GM23338 (cell line): ENCODE results near the gene OGDHL. TPM values are rescaled to one million over a fixed set of nuclear protein-coding genes. Genes with fewer than 3 reads are reported as not detected.

Experiments
- ATAC-seq: fragments of 200-7000 bp; cut with Tn5 transposase; 3 replicates; pipeline ENCODE4 v1.9.1; 2020
- DNase-seq: peaks from one replicate; pipeline ENCODE4 v3.0.0-alpha.2; 2015; ENCODE audit warnings: low spot score
- H2AFZ ChIP-seq: fragments of 200-600 bp; sonication (generic); 2 replicates; pipeline ENCODE4 v1.8.0; 2016; ENCODE audit warnings: antibody characterized with exemption, mild to moderate bottlenecking, moderate library complexity
- H3F3A ChIP-seq: fragments of 200-600 bp; sonication (generic); replicated peaks from 2 replicates; pipeline ENCODE4 v1.8.0; 2017; ENCODE audit warnings: antibody characterized with exemption, mixed run types, low read depth
- H3K27ac ChIP-seq: fragments of 200-600 bp; sonication (generic); 2 replicates; pipeline ENCODE4 v1.6.1; 2016; ENCODE audit warnings: low read depth
- H3K27me3 ChIP-seq: fragments of 200-600 bp; sonication (generic); 2 replicates; pipeline ENCODE4 v1.8.0; 2016; ENCODE audit warnings: mild to moderate bottlenecking, mixed run types, moderate library complexity; ENCODE audit not compliant: insufficient read depth
- H3K36me3 ChIP-seq: fragments of 200-600 bp; sonication (generic); 2 replicates; pipeline ENCODE4 v1.8.0; 2016; ENCODE audit warnings: mild to moderate bottlenecking; ENCODE audit not compliant: insufficient read depth
- H3K4me1 ChIP-seq: fragments of 200-600 bp; sonication (generic); 2 replicates; pipeline ENCODE4 v1.8.0; 2016; ENCODE audit warnings: mild to moderate bottlenecking, moderate library complexity; ENCODE audit not compliant: insufficient read depth
- H3K4me2 ChIP-seq: fragments of 200-600 bp; sonication (generic); 2 replicates; pipeline ENCODE4 v1.7.1; 2017; ENCODE audit warnings: mixed run types
- H3K4me3 ChIP-seq: fragments of 200-600 bp; sonication (generic); 2 replicates; pipeline ENCODE4 v1.6.1; 2016; ENCODE audit warnings: mixed run types
- H3K79me2 ChIP-seq: fragments of 200-600 bp; sonication (generic); replicated peaks from 2 replicates; pipeline ENCODE4 v1.8.0; 2017; ENCODE audit warnings: mild to moderate bottlenecking; ENCODE audit not compliant: insufficient read depth
- H3K9me2 ChIP-seq: fragments of 200-600 bp; sonication (generic); 2 replicates; pipeline ENCODE4 v1.8.0; 2017; ENCODE audit not compliant: insufficient read depth
- H4K20me1 ChIP-seq: fragments of 200-600 bp; sonication (generic); replicated peaks from 2 replicates; pipeline ENCODE4 v1.8.0; 2017; ENCODE audit warnings: mild to moderate bottlenecking; ENCODE audit not compliant: insufficient read depth
- H3K27ac Mint-ChIP-seq: 2 replicates; pipeline ENCODE4 v1.8.0; 2020; ENCODE audit warnings: inconsistent platforms, mild to moderate bottlenecking, moderate library complexity, mixed read lengths
- H3K27me3 Mint-ChIP-seq: 3 replicates; pipeline ENCODE4 v1.8.0; 2022; ENCODE audit warnings: low read depth, mild to moderate bottlenecking, moderate library complexity, mixed read lengths, inconsistent platforms; ENCODE audit not compliant: insufficient read depth, poor library complexity
- H3K36me3 Mint-ChIP-seq: 3 replicates; pipeline ENCODE4 v1.8.0; 2021; ENCODE audit warnings: low read depth, mild to moderate bottlenecking, inconsistent platforms, moderate library complexity, mixed read lengths
- H3K4me1 Mint-ChIP-seq: 3 replicates; pipeline ENCODE4 v1.8.0; 2020; ENCODE audit warnings: mild to moderate bottlenecking, inconsistent platforms, mixed read lengths
- H3K4me3 Mint-ChIP-seq: 3 replicates; pipeline ENCODE4 v1.8.0; 2021; ENCODE audit warnings: moderate library complexity, mild to moderate bottlenecking, inconsistent platforms, mixed read lengths
- H3K9me3 Mint-ChIP-seq: 3 replicates; pipeline ENCODE4 v1.8.0; 2020; ENCODE audit warnings: moderate library complexity, mild to moderate bottlenecking, inconsistent platforms, mixed read lengths
- CREB1 ChIP-seq: fragments of 250-450 bp; sonication (Bioruptor Pico); IDR thresholded peaks from 2 replicates; pipeline ENCODE4 v1.5.0; 2020; ENCODE audit warnings: low read depth, mild to moderate bottlenecking, moderate library complexity
- ETS1 ChIP-seq: IDR thresholded peaks from 2 replicates; pipeline ENCODE4 v1.6.1; 2016; ENCODE audit warnings: antibody characterized with exemption
- EZH2 ChIP-seq: fragments of 200-600 bp; sonication (generic); IDR thresholded peaks from one replicate; pipeline ENCODE4 v1.8.0; 2017; ENCODE audit warnings: antibody characterized with exemption, mild to moderate bottlenecking, low read depth; ENCODE audit not compliant: unreplicated experiment
- EZH2phosphoT487 ChIP-seq: fragments of 200-600 bp; sonication (generic); IDR thresholded peaks from one replicate; pipeline ENCODE4 v1.8.1; 2018; ENCODE audit warnings: antibody characterized with exemption; ENCODE audit not compliant: unreplicated experiment
- JUNB ChIP-seq: IDR thresholded peaks from one replicate; pipeline ENCODE4 v1.6.1; 2016; ENCODE audit warnings: antibody characterized with exemption; ENCODE audit not compliant: unreplicated experiment
- POLR2AphosphoS5 ChIP-seq: IDR thresholded peaks from 2 replicates; pipeline ENCODE4 v1.6.1; 2016; ENCODE audit warnings: antibody characterized with exemption, low read depth
- STAT1 ChIP-seq: IDR thresholded peaks from one replicate; pipeline ENCODE4 v1.6.1; 2016; ENCODE audit warnings: antibody characterized with exemption; ENCODE audit not compliant: unreplicated experiment
- ZNF114 ChIP-seq: fragments of 250-450 bp; sonication (Bioruptor Pico); IDR thresholded peaks from 2 replicates; pipeline ENCODE4 v1.5.0; 2020; ENCODE audit warnings: mild to moderate bottlenecking, moderate library complexity
- ZNF462 ChIP-seq: fragments of 250-450 bp; sonication (Bioruptor Pico); IDR thresholded peaks from 2 replicates; pipeline ENCODE4 v1.5.0; 2020; ENCODE audit warnings: mild to moderate bottlenecking, moderate library complexity
- polyA plus RNA-seq: library from polyadenylated mRNA; unstranded; fragments of >200 nt; fragmentation: Nextera tagmentation; extraction: Ambion mirVana; gene quantifications from 2 replicates; pipeline ENCODE4 v1.2.1, GENCODE V29; 2016
- total RNA-seq: library from RNA; depleted of rRNA; stranded (reverse); fragments of >200 nt; shearing (Covaris generic); gene quantifications from 2 replicates; pipeline ENCODE4 v1.2.3, GENCODE V29; 2014

OGDHL gene
- total and polyA plus RNA-seq, 2 experiments from 2014 or later: 8.3 to 15.5 TPM

- TF ChIP-seq ZNF462 (CRISPR knock-in tag) (no peak), JUNB (no peak)
Measured at GRCh38 chr10:49694466-49694865, 67.7 kb downstream of the OGDHL start (continued).

- Mint-ChIP-seq H3K36me3 (peaks cover 14% of the 10 kb centered on the region; the same call in 2 of the 3 replicates), H3K9me3 (peaks cover 35% of the 10 kb centered on the region), H3K27me3 (peaks cover 85% of the 10 kb centered on the region), H3K27ac (no peak overlapping the region), H3K4me1 (peaks cover 53% of the 10 kb centered on the region), H3K4me3 (no peak overlapping the region; the same call in 2 of the 3 replicates)
- DNase-seq: no peak
- peaks cover 36% of the 10 kb centered on the region for H3K4me1 ChIP-seq
- peak overlapping the region; percentile 43; the same call in 1 of the 2 replicates for H3K4me3 ChIP-seq
- no peaks in the 10 kb centered on the region for H3K79me2 ChIP-seq
- peaks cover 97% of the 10 kb centered on the region for H3K27me3 ChIP-seq
- H2AFZ ChIP-seq: no peak overlapping the region
- no peak overlapping the region for H3K27ac ChIP-seq
- no peaks in the 10 kb centered on the region; the same call in 1 of the 2 replicates for H4K20me1 ChIP-seq
- no peaks in the 10 kb centered on the region; the same call in 1 of the 2 replicates for H3F3A ChIP-seq
- H3K4me2 ChIP-seq: peak overlapping the region; percentile 74
- no peaks in the 10 kb centered on the region for H3K36me3 ChIP-seq
- ATAC-seq: peak; percentile 16
- H3K9me2 ChIP-seq: no peaks in the 10 kb centered on the region; the same call in 1 of the 2 replicates
- TF ChIP-seq ZNF462 (CRISPR knock-in tag) (no peak), EZH2phosphoT487 (no peak), ETS1 (no peak), EZH2 (no peak), STAT1 (no peak), CREB1 (no peak), ZNF114 (CRISPR knock-in tag) (no peak), POLR2AphosphoS5 (no peak), JUNB (no peak)
Measured at GRCh38 chr10:49691588-49691987, 70.5 kb downstream of the OGDHL start.
